KOPT-K1 (cell line): ENCODE results near the gene B3GAT3.
A peak's percentile ranks its signal among the peaks of the same experiment; 100 is the strongest.

Experiments used
- H3K27ac ChIP-seq: fragments of 200-600 bp; sonication (generic); 2 replicates; pipeline ENCODE4 v1.5.1; 2016; ENCODE audit warnings: antibody characterized with exemption, mild to moderate bottlenecking, low read depth, low read length; ENCODE audit not compliant: poor library complexity, severe bottlenecking
- H3K36me3 ChIP-seq: fragments of 200-600 bp; sonication (generic); 2 replicates; pipeline ENCODE4 v1.5.1; 2017; ENCODE audit warnings: antibody characterized with exemption, mild to moderate bottlenecking, low read length, moderate library complexity; ENCODE audit not compliant: insufficient read depth
- H3K9me3 ChIP-seq: fragments of 200-600 bp; sonication (generic); 2 replicates; pipeline ENCODE4 v1.5.1; 2017; ENCODE audit warnings: antibody characterized with exemption, low read length, mild to moderate bottlenecking; ENCODE audit not compliant: insufficient read depth, poor library complexity, severe bottlenecking

The B3GAT3 gene

DNA sequence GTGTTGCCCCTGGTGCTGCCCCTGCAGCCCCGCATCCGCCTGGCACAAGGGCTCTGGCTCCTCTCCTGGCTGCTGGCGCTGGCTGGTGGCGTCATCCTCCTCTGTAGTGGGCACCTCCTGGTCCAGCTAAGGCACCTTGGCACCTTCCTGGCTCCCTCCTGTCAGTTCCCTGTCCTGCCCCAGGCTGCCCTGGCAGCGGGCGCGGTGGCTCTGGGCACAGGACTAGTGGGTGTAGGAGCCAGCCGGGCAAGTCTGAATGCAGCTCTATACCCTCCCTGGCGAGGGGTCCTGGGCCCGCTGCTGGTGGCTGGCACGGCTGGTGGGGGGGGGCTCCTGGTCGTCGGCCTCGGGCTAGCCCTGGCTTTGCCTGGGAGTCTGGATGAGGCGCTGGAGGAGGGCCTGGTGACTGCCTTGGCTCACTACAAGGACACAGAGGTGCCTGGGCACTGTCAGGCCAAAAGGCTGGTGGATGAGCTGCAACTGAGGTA is 8.5 kb downstream of the B3GAT3 start:
- peak overlapping the region; percentile 76 for H3K27ac ChIP-seq
- H3K36me3 ChIP-seq = peaks cover 47% of the 10 kb centered on the region
- no peaks in the 10 kb centered on the region for H3K9me3 ChIP-seq

DNA sequence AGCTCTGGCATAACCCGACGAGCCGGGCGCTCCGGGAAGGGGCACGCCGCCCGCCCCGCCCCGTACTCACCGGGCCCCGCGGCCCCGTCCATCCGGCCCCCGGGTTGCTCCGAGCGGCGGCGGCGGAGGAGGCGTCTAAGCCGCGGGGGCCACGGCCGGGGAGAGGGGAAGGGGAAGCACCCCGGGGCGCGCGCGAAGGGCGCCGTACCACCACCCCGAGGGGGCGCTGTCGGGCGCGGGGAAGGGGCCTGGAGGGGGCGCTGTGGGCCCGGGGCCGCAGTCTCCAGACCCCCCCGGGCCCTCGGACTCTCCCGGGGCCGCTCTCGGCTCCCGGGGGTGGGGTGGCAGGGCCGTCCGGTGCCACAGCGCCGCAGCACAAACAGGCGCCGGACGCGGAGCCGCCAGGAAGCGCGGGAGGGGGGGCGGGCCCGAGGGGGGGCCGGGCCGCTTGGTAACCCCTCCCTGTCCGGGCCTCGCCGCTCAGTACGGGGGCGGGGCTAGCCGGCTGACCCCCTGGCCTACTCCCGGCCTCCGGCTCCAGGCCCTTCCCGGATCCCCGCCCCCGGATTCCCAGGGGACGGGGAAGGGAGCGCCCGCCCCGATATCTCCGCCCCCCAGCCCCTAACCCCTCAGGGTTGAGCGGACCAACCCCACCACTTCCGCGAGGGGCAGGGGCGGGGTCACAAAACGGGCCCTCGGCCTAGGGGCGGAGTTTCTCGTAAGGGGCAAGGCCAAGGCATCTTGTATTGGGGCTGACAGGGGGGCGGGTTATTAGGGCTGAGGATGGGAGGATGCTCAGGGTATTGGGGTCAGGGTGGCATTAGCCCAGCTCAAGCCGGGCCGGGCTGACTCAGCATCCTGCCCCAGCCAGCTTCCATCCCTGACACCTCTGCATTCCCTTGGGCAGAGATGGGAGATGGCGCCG is 9.2 kb downstream of the B3GAT3 start, which contains the start of the genes EML3 and ROM1:
Gene EML3, minus strand, starts transcription at position 410 of the 925 bp plus-strand sequence. Its CDS starts 318 bp downstream, at position 92.
Gene ROM1, plus strand, starts transcription at position 892 of the 925 bp plus-strand sequence. Its CDS starts 25 bp downstream, at position 917.
- no peaks in the 10 kb centered on the region for H3K9me3 ChIP-seq
- peaks cover 47% of the 10 kb centered on the region for H3K36me3 ChIP-seq
- H3K27ac ChIP-seq = peak within 1 kb of the TSS; percentile 76

DNA sequence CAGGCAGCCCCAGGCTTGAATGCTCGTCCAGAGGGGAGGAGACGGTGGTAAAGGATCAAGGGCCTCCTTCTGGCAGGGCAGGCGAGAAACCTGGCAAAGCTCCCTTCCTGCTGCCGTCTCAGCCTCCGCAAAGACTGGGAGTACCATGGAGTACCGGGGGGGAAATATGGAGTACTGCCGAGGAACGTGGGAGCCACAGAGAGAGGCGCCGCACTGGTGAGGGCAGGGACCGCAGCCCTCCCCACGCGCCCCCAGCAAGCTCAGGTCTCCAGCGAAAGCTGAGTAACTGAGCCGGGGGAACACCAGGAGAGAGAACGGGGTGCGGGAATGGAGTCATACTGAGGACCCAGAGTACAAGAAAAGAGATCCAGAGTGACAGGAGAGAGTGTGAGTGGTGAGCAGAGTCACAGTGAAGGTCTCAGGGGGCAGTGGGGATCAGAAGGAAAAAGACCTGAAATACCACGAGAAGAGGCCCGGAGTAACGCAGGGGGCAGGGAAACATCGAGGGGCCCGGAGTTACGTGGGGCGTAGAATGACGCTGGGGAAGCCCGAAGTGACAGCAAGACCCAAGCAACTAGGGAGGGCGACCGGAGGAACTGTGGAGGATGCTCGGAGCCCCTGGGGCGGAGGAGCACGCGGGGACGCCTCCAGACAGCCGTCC is 10.0 kb downstream of the B3GAT3 start:
- Histone ChIP-seq H3K27ac (peak overlapping the region; percentile 76), H3K36me3 (peaks cover 46% of the 10 kb centered on the region), H3K9me3 (no peaks in the 10 kb centered on the region)

DNA sequence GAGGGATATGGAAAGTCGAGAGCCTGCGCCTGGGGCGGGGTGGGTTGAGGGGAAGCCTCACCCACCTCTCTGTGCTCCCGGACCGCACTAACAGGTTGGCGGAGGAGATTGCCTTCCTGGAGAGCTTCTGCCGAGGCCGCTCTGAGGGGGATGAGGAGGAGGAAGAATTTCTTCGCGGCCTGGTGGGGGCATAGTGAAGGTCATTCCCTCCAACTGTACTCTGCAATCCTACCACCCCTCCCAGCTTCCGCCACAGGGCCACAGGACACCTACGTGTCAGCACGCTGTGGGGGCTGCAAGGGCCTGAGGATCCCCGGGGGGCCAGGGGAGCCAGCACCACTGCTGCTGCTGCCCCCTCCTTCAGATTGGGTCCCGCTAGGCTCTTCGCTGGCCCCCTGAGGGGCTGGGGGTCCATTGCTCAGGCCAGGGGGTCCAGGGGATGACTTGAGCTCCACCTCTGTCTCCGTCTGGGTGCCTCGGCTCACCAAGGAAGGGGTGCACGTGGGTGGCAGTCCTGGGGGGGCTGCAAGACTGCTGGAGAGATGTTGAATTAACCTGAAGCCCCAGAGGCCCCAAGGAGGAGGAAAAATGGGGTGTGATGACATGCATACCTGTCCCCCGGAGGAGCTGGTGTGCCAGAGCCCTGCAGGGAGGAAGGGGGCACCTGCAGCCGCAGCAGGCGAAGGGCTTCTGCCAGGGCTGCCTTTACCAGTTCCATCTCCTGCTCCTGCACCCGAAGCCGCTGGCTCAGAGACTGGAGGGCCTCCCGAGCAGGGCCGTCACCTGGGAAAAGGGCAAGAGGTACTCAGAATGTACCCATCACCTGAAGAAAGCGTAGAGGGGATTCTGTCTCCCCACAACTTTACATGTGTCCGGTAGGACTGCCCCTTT is 10.7 kb downstream of the B3GAT3 start:
- Histone ChIP-seq H3K9me3 (no peaks in the 10 kb centered on the region), H3K27ac (peak overlapping the region; percentile 76), H3K36me3 (peaks cover 46% of the 10 kb centered on the region)

DNA sequence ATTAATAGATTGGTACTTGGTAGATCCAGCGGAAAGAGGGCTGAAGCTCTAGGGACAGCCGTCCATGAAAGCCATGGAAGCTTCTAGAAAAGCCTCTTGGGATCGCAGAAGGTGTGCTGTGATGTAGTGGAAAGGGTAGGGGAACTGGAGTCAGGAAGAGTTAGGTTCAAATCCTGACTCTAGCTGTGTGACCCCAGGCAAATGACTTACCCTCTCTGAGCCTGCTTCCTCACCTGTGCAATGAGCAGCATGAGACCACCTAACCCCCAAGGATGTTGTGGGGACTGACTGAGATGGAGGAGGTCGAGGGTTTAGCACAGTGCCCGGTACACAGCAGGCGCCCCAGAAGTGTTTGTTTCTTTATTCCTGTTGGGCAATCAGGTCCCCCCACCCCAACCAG is 11.4 kb downstream of the B3GAT3 start:
- no peaks in the 10 kb centered on the region for H3K9me3 ChIP-seq
- H3K36me3 ChIP-seq = peaks cover 46% of the 10 kb centered on the region
- H3K27ac ChIP-seq = no peak overlapping the region

DNA sequence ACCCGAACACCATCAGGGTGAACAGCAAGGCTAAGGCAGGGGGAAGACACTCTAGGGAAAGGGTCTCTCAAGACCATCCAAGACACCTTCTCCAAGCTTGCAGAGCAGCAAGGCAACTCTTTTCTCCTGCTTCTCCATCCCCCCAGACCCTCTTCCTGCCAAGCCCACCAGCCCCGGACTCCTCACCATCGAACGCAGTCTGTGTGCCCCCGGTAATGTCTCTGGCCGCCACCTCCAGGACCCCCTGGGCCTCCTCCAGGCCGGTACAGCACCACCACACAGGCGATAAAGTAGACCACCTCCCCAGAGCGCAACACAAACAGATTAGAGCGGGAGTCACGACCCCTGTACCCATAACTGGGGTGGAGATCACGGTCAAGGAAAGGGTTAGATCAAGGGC is 13.0 kb downstream of the B3GAT3 start:
- Histone ChIP-seq H3K27ac (no peak overlapping the region), H3K9me3 (no peaks in the 10 kb centered on the region), H3K36me3 (peaks cover 50% of the 10 kb centered on the region)

DNA sequence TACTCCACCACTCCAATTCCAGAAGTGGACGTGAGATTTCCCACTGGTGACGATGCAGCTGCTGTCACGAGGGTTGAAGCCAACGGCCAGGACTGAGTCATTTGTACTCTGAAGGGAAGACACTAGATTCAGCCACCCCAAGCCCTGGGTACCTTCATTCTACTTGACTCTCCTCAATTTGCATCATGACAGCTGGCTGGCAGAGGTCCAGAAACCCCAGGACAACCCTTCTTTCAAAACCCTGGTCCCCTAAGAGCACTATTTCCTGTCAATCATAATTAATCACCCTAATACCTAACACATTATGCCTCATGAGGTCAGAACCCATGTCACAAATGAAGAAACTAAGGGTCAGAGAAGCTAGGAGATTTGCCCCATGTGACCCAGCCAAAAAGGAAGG is 14.1 kb downstream of the B3GAT3 start:
- Histone ChIP-seq H3K27ac (no peak overlapping the region), H3K36me3 (peaks cover 53% of the 10 kb centered on the region)

DNA sequence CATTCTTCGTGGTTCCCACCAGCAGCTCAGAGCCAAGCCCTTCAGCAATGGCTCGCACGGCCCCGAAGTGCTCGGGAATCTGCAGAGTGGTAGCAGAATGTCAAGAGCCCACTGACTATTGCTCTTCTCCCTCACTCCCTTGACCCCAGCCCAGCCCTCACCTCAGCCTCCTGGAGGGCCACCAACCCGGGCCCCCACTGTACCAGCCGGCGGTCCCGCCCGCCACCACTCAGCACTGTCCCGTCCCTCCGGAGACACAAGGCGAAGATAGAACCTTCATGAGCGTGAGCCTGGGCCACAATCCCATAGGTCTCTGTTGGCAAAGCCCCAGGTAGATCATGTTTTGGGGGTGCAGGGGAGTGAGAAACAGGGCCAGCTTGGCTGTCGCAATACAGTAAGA is 15.9 kb downstream of the B3GAT3 start:
- H3K36me3 ChIP-seq = peaks cover 53% of the 10 kb centered on the region

More for the DNA sequence above, 14.1 kb downstream of the B3GAT3 start:
- H3K9me3 ChIP-seq = no peaks in the 10 kb centered on the region

DNA sequence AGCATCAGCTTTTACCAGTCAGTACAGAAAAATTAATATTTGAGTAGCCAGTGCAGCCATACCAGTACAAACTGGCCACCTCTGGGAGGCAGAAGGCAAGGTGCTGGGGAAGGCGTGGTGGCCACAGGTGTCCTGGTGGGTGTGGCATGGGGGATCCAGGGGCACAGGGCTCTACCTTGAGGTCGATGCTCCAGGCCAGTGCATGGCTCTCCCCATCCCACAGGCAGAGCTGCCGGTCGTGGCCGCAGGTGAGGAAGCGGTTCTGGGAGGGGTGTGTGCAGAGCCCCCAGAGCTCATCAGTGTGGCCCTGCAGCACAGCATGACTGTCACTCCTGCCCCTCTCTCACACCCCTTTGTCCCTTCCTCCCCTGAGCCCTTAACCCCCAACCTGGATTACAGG is 16.3 kb downstream of the B3GAT3 start:
- Histone ChIP-seq H3K9me3 (no peaks in the 10 kb centered on the region), H3K27ac (no peak overlapping the region), H3K36me3 (peaks cover 51% of the 10 kb centered on the region)

More for the DNA sequence above, 15.9 kb downstream of the B3GAT3 start:
- Histone ChIP-seq H3K9me3 (no peaks in the 10 kb centered on the region), H3K27ac (no peak overlapping the region)

DNA sequence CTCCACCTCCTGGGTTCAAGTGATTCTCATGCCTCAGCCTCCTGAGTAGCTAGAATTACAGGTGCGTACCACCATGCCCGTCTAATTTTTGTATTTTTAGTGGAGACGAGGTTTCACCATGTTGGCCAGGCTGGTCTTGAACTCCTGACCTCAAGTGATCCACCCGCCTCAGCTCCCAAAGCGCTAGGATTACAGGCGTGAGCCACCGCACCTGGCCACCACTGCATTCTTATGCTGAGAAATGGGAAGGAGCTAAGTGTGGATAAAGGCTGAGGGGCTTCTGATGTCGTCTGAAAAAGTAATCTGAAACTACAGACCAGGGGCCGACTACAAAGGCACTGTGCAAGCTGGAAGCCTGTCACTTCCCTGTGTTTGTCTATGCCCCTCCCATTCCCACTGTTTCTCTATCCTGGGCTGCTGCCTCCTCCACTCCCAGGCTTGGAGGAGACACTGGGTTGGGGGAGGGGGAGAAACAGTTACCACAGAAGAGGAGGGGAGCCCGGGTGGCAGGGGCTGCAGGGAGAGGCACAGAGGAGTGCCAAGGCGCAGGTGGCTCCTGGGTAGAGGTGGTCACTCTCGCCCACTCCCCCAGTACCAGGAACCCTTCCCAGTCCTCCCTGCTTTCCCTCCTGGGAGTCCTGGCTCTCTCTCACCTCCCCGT is 17.2 kb downstream of the B3GAT3 start:
- H3K27ac ChIP-seq = no peak overlapping the region
- no peaks in the 10 kb centered on the region for H3K9me3 ChIP-seq
- H3K36me3 ChIP-seq = peaks cover 48% of the 10 kb centered on the region

DNA sequence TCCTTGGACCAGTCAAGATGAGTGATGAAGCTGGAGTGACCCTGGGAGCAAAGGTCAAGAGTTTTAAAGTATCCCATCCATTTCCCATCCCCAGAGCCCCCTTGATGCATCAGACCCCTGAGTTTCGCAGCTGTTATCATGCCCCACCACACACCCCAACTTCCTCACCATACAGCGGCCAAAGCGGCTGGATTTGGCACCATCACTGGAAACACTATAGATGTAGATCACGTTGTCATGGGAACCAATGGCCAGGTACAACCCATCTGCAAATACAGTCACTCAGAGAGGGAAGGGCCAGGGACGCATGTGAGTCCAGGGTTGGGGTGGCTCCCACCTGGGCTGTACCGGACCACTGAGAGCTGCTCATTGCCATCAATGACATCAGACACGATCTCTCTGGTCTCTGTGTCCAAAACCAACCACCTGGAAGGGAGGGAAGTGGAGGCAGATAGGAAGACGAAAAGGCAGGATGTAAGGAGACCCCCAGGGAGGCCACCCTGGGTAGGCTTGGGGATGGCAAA is 17.9 kb downstream of the B3GAT3 start:
- Histone ChIP-seq H3K9me3 (no peaks in the 10 kb centered on the region), H3K27ac (no peak overlapping the region), H3K36me3 (peaks cover 48% of the 10 kb centered on the region)

DNA sequence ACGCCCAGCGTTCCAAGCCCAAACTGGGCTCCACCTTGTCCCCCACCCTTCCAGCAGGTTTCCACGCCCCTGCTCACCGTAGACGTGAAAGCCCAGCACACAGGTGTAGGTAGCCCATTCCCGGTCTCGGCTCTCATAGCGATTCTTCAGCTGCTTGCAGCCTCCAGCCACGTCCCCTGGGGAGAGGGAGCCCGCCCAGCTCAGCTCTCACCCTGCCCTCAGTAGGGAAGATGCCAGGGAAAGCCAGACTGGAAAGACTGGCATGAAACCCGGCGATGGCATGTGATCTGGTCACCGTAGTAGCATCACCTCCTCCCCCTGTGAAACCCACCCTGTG is 18.7 kb downstream of the B3GAT3 start:
- no peaks in the 10 kb centered on the region for H3K9me3 ChIP-seq
- H3K27ac ChIP-seq = no peak overlapping the region
- peaks cover 48% of the 10 kb centered on the region for H3K36me3 ChIP-seq

DNA sequence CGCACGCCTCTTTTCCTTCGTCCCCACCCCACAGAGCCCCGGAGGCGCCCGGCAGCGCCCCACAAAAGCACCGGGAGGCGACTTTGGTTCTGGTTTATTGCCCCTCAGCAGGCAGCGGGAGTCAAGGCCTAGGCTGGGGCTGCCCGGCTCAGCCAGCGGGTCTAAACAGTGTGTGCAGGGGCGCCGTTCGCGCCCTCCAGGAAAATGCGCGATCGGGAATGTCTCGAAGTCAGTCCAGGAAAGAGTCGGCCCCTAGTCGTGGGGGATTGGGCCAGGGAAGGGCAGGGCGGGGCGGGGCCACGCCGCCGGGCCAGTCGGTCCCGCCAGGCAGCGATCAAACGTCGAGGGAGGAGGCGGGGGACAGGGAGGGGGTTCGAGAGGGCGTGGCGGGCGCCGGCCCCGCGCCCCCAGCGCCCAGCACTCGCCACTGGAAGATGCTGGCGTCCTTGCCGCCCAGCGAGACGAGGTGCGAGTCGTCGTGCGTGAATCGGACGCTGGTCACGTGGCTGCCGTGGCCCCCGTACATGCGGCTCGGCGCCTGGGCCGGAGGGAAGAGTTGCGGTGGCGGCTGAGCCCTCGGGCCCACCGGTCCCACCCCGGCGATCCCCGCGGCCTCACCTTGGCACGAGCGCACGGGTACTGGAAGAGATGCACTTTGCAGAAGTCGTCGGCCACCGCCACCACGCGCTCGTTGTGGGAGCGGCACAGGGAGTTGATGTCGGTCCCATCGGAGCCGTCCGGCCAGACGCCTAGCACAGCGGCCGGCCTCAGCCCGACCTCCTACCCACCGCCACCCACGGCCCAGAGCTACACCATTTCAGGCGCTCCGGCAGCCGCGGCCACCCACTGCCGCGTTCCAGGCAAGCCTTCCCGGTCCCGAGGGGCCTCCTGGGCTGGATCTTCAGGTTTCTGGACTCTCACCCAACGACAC is 19.4 kb downstream of the B3GAT3 start:
- Histone ChIP-seq H3K36me3 (peaks cover 48% of the 10 kb centered on the region), H3K9me3 (no peaks in the 10 kb centered on the region), H3K27ac (peak overlapping the region; percentile 95)
